Cardiac fibroblast (primary cell): ENCODE results near the gene POP4.
"Not testable (repeated sequence)": the region's sequence is repeated elsewhere in the genome, so short reads cannot be mapped to it uniquely, and the experiment has no call there.

Source experiments
- DNase-seq, 2 donors: peaks; one replicate each; pipeline versions ENCODE4 v3.0.0 to v3.0.0-alpha.2; 2010; ENCODE audit warnings: low read depth in 2 of 2
- H3K4me3 ChIP-seq, 2 donors: replicated peaks in 1 of 2; 1 replicate in 1 of 2; 2 replicates in 1 of 2; pipeline ENCODE4 v1.5.1; 2011; ENCODE audit warnings: low read depth in 2 of 2, low read length in 2 of 2, mild to moderate bottlenecking in 2 of 2, moderate library complexity in 1 of 2
- CTCF ChIP-seq: IDR thresholded peaks from one replicate; pipeline ENCODE4 v1.5.1; 2011; ENCODE audit warnings: low read depth, mild to moderate bottlenecking, low read length, inconsistent platforms

POP4 gene

DNA sequence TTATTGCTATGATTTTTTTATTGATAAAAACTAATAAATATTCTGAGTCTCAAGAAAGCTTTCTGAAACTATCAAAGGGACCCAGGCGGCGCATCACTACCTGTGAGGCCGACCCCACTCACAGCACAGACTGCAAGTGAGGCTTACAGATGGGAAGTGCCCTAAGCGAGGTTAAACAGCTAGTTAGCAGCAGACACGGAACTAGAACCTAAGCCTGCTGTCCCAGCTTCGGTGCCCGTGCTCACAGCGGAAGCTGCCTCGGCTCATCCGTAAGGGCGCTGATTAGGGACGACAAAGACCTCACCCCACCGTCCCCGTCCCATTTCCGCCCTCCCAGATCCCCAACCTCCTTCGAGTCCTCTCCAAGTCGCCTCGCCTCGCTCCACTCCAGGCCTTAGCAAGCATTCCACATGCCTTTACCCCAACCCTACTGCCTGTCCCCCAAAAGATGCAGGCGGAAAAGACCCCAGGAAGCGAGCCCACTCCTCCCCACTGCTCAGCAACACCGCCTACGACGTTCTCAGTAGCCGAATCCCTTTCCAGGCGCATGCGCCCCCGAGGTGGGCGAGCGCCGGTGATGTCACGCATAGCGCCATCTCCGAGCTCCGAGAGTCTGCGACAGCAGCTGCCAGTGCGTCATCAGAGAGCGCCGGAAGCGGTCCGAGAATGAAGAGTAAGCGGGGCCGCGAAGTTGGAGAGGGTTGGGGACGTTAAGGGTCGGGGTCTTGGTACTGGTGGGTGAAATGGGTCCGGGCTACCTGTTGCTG lies at the start of gene POP4:
Gene POP4 (plus strand): TSS at position 631 of the 767 bp plus-strand sequence. CDS start 36 bp downstream, at position 667.
- peak within 1 kb of the TSS; percentile 76 to 98 for H3K4me3 ChIP-seq
- DNase-seq, result peak; percentile 96
- no peak for TF ChIP-seq CTCF

GRCh38 chr19:29559110-29559509 lies 47.0 kb upstream of the POP4 start:
- DNase-seq, H3K4me3 ChIP-seq: not testable (repeated sequence)

DNA sequence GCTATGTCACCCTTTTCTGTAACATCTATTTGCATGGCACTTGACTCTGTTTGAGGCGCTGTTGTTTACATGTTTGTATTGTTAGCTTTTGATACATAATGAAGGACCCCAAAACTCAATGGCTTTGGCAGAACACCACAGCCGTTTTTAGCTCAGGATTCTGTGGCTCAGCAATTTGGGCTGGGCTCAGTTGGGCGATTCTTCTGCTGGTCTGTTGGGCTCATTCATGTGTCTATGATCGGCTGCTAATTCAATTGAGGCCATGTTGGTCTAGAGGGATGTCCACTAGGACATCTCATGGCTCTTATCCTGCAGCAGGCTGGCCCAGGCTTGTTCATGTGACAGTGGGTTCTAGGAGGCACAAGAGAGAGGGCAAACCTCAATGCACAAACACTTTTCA lies 46.3 kb upstream of the POP4 start:
- DNase-seq, result no peak
- no peak for TF ChIP-seq CTCF
- no peak overlapping the region for H3K4me3 ChIP-seq

- no peak overlapping the region for H3K4me3 ChIP-seq
- no peak for TF ChIP-seq CTCF
- DNase-seq, result no peak
Measured at GRCh38 chr19:29560313-29561075, 45.6 kb upstream of the POP4 start.

DNA sequence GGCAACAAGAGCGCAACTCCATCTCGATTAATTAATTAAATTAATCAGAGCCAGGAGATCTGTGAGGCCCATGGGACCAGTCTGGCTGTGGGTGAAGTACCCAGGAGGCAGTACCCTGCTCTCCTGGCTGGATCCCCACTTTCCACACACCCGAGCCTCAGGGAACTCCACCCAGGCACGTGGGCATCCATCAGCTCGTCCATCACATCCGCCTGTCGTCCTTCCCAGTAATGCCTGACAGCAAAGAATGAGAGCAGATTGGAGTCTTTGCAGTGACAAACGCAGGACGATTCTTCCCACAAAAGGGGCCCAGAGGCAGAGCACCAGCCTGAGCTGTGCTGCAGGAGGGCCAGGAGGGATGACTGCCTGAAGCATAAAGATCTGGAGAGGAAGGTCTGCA lies 44.5 kb upstream of the POP4 start:
- no peak overlapping the region for H3K4me3 ChIP-seq
- TF ChIP-seq CTCF, result no peak
- DNase-seq, result no peak

- no peak for DNase-seq
- no peak overlapping the region for H3K4me3 ChIP-seq
- TF ChIP-seq CTCF, result no peak
Measured at GRCh38 chr19:29562299-29563297, 43.5 kb upstream of the POP4 start.
